ENCODE results near the gene MT4.

The MT4 gene

GRCh38 chr16:56605475-56605874, 40.6 kb downstream of the MT4 start:
- DNase-seq: no peak
- no peak overlapping the region for H3K4me3 ChIP-seq (ENCODE audit: low read length)
- no peak overlapping the region for H3K27ac ChIP-seq (ENCODE audit: low read length)
- H3K9ac ChIP-seq (ENCODE audit: low read length): no peak overlapping the region
- TF ChIP-seq EZH2phosphoT487 (IDR thresholded peaks at IDR 0.05; ENCODE audit: low read length) (no peak), CTCF (IDR thresholded peaks at IDR 0.05; ENCODE audit: low read length) (no peak)
- no peak overlapping the region for H3K4me2 ChIP-seq (ENCODE audit: low read depth, low read length)
- no peaks in the 10 kb centered on the region for H3K9me2 ChIP-seq (replicated peaks; ENCODE audit: insufficient read depth, low read length)
- peaks cover 16% of the 10 kb centered on the region for H3F3A ChIP-seq (ENCODE audit: insufficient read depth, low read length)
- H3K79me2 ChIP-seq (ENCODE audit: low read length): no peaks in the 10 kb centered on the region
- peaks cover 26% of the 10 kb centered on the region; the same call in 1 of the 2 replicates for H3K27me3 ChIP-seq (replicated peaks; ENCODE audit: insufficient read depth, low read length)
- H4K20me1 ChIP-seq (ENCODE audit: insufficient read depth, low read length): no peaks in the 10 kb centered on the region
- peaks cover 16% of the 10 kb centered on the region for H3K4me1 ChIP-seq (ENCODE audit: low read length)
- no peak overlapping the region for H2AFZ ChIP-seq (ENCODE audit: low read length)
- H3K9me3 ChIP-seq (replicated peaks; ENCODE audit: insufficient read depth, low read length): no peaks in the 10 kb centered on the region
- no peaks in the 10 kb centered on the region for H3K36me3 ChIP-seq (replicated peaks; ENCODE audit: insufficient read depth, low read length)

- H4K20me1 ChIP-seq (ENCODE audit: insufficient read depth, low read length): no peaks in the 10 kb centered on the region
- H3K4me1 ChIP-seq (ENCODE audit: low read length): peaks cover 19% of the 10 kb centered on the region
- no peaks in the 10 kb centered on the region for H3K36me3 ChIP-seq (replicated peaks; ENCODE audit: insufficient read depth, low read length)
- H3K9ac ChIP-seq (ENCODE audit: low read length): no peak overlapping the region
- no peak overlapping the region for H3K27ac ChIP-seq (ENCODE audit: low read length)
- H3K4me3 ChIP-seq (ENCODE audit: low read length): no peak overlapping the region
- H3K4me2 ChIP-seq (ENCODE audit: low read depth, low read length): no peak overlapping the region
- no peak for DNase-seq
- H3K9me3 ChIP-seq (replicated peaks; ENCODE audit: insufficient read depth, low read length): no peaks in the 10 kb centered on the region
- no peak overlapping the region for H2AFZ ChIP-seq (ENCODE audit: low read length)
- no peaks in the 10 kb centered on the region for H3K9me2 ChIP-seq (replicated peaks; ENCODE audit: insufficient read depth, low read length)
- peaks cover 16% of the 10 kb centered on the region for H3F3A ChIP-seq (ENCODE audit: insufficient read depth, low read length)
- H3K27me3 ChIP-seq (replicated peaks; ENCODE audit: insufficient read depth, low read length): peaks cover 26% of the 10 kb centered on the region
- H3K79me2 ChIP-seq (ENCODE audit: low read length): no peaks in the 10 kb centered on the region
- TF ChIP-seq EZH2phosphoT487 (IDR thresholded peaks at IDR 0.05; ENCODE audit: low read length): no peak
- no peak for TF ChIP-seq CTCF (IDR thresholded peaks at IDR 0.05; ENCODE audit: low read length)
- TF ChIP-seq EZH2 (optimal IDR thresholded peaks at IDR 0.05; ENCODE audit: low read depth, low read length): no peak
Measured at GRCh38 chr16:56606071-56606475, 41.2 kb downstream of the MT4 start.

- no peaks in the 10 kb centered on the region for H4K20me1 ChIP-seq (ENCODE audit: insufficient read depth, low read length)
- H3K9me3 ChIP-seq (replicated peaks; ENCODE audit: insufficient read depth, low read length): no peaks in the 10 kb centered on the region
- H3K79me2 ChIP-seq (ENCODE audit: low read length): no peaks in the 10 kb centered on the region
- H3K27ac ChIP-seq (ENCODE audit: low read length): no peak overlapping the region
- no peak overlapping the region for H3K9ac ChIP-seq (ENCODE audit: low read length)
- H3F3A ChIP-seq (ENCODE audit: insufficient read depth, low read length): peaks cover 16% of the 10 kb centered on the region
- H3K9me2 ChIP-seq (replicated peaks; ENCODE audit: insufficient read depth, low read length): no peaks in the 10 kb centered on the region
- H3K4me1 ChIP-seq (ENCODE audit: low read length): peaks cover 19% of the 10 kb centered on the region
- no peak overlapping the region for H3K4me3 ChIP-seq (ENCODE audit: low read length)
- H3K36me3 ChIP-seq (replicated peaks; ENCODE audit: insufficient read depth, low read length): no peaks in the 10 kb centered on the region
- peaks cover 25% of the 10 kb centered on the region for H3K27me3 ChIP-seq (replicated peaks; ENCODE audit: insufficient read depth, low read length)
- H2AFZ ChIP-seq (ENCODE audit: low read length): no peak overlapping the region
- no peak for TF ChIP-seq EZH2phosphoT487 (IDR thresholded peaks at IDR 0.05; ENCODE audit: low read length)
- no peak for TF ChIP-seq EZH2 (optimal IDR thresholded peaks at IDR 0.05; ENCODE audit: low read depth, low read length)
- TF ChIP-seq CTCF (IDR thresholded peaks at IDR 0.05; ENCODE audit: low read length): no peak
- DNase-seq: no peak
- H3K4me2 ChIP-seq (ENCODE audit: low read depth, low read length): no peak overlapping the region
Measured at GRCh38 chr16:56606476-56607108, 41.7 kb downstream of the MT4 start.

All from MM.1S (cell line).